ENCODE data around the gene ITIH4. TPM values are rescaled to one million over a fixed set of nuclear protein-coding genes. Genes with fewer than 3 reads are reported as not detected.
A peak's percentile ranks its signal among the peaks of the same experiment; 100 is the strongest.

ITIH4 gene
- total and polyA plus RNA-seq, 2 of the 13 experiments (the other 11 are each of a cell fraction or from before 2014, with no cell fraction given): 2.7 to 5.3 TPM

DNA sequence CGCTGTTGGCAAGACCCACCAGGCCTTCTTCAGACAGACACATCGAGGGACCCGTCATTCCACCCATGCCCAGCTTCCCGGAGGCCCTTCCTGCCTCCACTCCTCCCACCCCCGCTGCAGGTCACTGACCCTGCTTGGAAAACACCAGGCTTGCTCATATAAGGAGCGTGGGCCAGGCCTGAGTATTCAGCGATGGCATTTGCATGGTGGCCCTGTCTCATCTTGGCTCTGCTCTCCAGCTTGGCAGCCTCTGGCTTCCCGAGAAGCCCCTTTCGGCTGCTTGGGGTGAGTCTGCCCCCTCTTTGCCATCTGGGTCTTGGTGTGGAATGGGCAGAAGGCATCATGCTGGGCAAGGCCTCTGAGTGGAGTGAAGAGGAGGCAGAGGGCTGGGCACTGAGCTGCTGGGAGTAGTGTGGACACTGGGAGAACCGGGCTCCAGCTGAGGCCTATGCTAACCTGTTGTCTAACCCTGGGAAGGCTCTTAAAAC is 35.8 kb downstream of the ITIH4 start, which contains the start of gene ITIH3 (continued):
- TF ChIP-seq ZNF749 (CRISPR knock-in tag; IDR thresholded peaks at IDR 0.05; ENCODE audit: borderline replicate concordance) (peak; percentile 62; the same call in 1 of the 2 replicates), GABPA (IDR thresholded peaks at IDR 0.05; ENCODE audit: low read depth, low read length) (no peak), GABPA (CRISPR knock-in tag; IDR thresholded peaks at IDR 0.05; ENCODE audit: low read depth) (no peak), ZNF274 (CRISPR knock-in tag; IDR thresholded peaks at IDR 0.05) (peak; percentile 64; the same call in 1 of the 2 replicates), ZSCAN31 (CRISPR knock-in tag; IDR thresholded peaks at IDR 0.05; ENCODE audit: low read depth) (no peak; the same call in 1 of the 2 replicates), ZNF549 (CRISPR knock-in tag; IDR thresholded peaks at IDR 0.05) (no peak), ZC3H13 (CRISPR knock-in tag; IDR thresholded peaks at IDR 0.05) (no peak; the same call in 1 of the 2 replicates), WIZ (CRISPR knock-in tag; IDR thresholded peaks at IDR 0.05) (no peak), ZNF124 (CRISPR knock-in tag; IDR thresholded peaks at IDR 0.05) (no peak), ZNF232 (CRISPR knock-in tag; IDR thresholded peaks at IDR 0.05; ENCODE audit: borderline replicate concordance) (no peak), ZBTB3 (CRISPR knock-in tag; IDR thresholded peaks at IDR 0.05; ENCODE audit: borderline replicate concordance, low read depth) (no peak), KDM2A (CRISPR knock-in tag; IDR thresholded peaks at IDR 0.05; ENCODE audit: borderline replicate concordance, low read depth) (peak; percentile 32; the same call in 1 of the 2 replicates), SP2 (CRISPR knock-in tag; IDR thresholded peaks at IDR 0.05) (no peak), FOXO4 (CRISPR knock-in tag; conservative IDR thresholded peaks at IDR 0.05) (no peak), ZNF784 (CRISPR knock-in tag; IDR thresholded peaks at IDR 0.05; ENCODE audit: borderline replicate concordance) (peak; percentile 35; the same call in 1 of the 2 replicates), FOXP1 (IDR thresholded peaks at IDR 0.05) (no peak), FOXP1 (CRISPR knock-in tag; IDR thresholded peaks at IDR 0.05) (peak; percentile 78), ZNF367 (CRISPR knock-in tag; IDR thresholded peaks at IDR 0.05; ENCODE audit: borderline replicate concordance) (no peak), HIVEP1 (CRISPR knock-in tag; IDR thresholded peaks at IDR 0.05) (peak; percentile 55; the same call in 1 of the 2 replicates), ERF (CRISPR knock-in tag; IDR thresholded peaks at IDR 0.05) (no peak), SNRNP70 (IDR thresholded peaks at IDR 0.05; ENCODE audit: low read depth, low read length) (no peak), ZBTB46 (CRISPR knock-in tag; IDR thresholded peaks at IDR 0.05; ENCODE audit: borderline replicate concordance) (no peak), ZMAT5 (CRISPR knock-in tag; IDR thresholded peaks at IDR 0.05; ENCODE audit: borderline replicate concordance, low read depth) (no peak)
- TF ChIP-seq, protein P1, sequence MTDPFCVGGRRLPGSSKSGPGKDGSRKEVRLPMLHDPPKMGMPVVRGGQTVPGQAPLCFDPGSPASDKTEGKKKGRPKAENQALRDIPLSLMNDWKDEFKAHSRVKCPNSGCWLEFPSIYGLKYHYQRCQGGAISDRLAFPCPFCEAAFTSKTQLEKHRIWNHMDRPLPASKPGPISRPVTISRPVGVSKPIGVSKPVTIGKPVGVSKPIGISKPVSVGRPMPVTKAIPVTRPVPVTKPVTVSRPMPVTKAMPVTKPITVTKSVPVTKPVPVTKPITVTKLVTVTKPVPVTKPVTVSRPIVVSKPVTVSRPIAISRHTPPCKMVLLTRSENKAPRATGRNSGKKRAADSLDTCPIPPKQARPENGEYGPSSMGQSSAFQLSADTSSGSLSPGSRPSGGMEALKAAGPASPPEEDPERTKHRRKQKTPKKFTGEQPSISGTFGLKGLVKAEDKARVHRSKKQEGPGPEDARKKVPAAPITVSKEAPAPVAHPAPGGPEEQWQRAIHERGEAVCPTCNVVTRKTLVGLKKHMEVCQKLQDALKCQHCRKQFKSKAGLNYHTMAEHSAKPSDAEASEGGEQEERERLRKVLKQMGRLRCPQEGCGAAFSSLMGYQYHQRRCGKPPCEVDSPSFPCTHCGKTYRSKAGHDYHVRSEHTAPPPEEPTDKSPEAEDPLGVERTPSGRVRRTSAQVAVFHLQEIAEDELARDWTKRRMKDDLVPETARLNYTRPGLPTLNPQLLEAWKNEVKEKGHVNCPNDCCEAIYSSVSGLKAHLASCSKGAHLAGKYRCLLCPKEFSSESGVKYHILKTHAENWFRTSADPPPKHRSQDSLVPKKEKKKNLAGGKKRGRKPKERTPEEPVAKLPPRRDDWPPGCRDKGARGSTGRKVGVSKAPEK (CRISPR knock-in tag; IDR thresholded peaks at IDR 0.05; ENCODE audit: borderline replicate concordance): no peak
- TF ChIP-seq, protein P2, sequence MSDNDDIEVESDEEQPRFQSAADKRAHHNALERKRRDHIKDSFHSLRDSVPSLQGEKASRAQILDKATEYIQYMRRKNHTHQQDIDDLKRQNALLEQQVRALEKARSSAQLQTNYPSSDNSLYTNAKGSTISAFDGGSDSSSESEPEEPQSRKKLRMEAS (IDR thresholded peaks at IDR 0.05): peak; percentile 54

Data from HepG2 (cell line).